Hepatocyte (in vitro differentiated cells): ENCODE data around the gene CDH18. TPM values are rescaled to one million over a fixed set of nuclear protein-coding genes. Genes with fewer than 3 reads are reported as not detected.

Experiments
- DNase-seq: peaks from one replicate; pipeline ENCODE4 v3.0.0-alpha.2; 2016; ENCODE audit warnings: low spot score
- H2AFZ ChIP-seq: fragments of 200-600 bp; sonication (generic); 2 replicates; pipeline ENCODE4 v1.6.0; 2016; ENCODE audit warnings: antibody characterized with exemption, mild to moderate bottlenecking
- H3K27ac ChIP-seq: fragments of 200-600 bp; sonication (generic); 2 replicates; pipeline ENCODE4 v1.5.1; 2016; ENCODE audit warnings: mild to moderate bottlenecking
- H3K27me3 ChIP-seq: fragments of 200-600 bp; sonication (generic); 2 replicates; pipeline ENCODE4 v1.6.1; 2016
- H3K36me3 ChIP-seq: fragments of 200-600 bp; sonication (generic); replicated peaks from 2 replicates; pipeline ENCODE4 v1.5.1; 2016; ENCODE audit warnings: low read depth; ENCODE audit not compliant: insufficient read depth
- H3K4me1 ChIP-seq: fragments of 200-600 bp; sonication (generic); 2 replicates; pipeline ENCODE4 v1.5.1; 2016; ENCODE audit warnings: mild to moderate bottlenecking, moderate library complexity; ENCODE audit not compliant: insufficient read depth
- H3K4me2 ChIP-seq: fragments of 200-600 bp; sonication (generic); 2 replicates; pipeline ENCODE4 v1.6.0; 2016
- H3K4me3 ChIP-seq: fragments of 200-600 bp; sonication (generic); 2 replicates; pipeline ENCODE4 v1.5.1; 2016; ENCODE audit warnings: mild to moderate bottlenecking
- H3K79me2 ChIP-seq: fragments of 200-600 bp; sonication (generic); 2 replicates; pipeline ENCODE4 v1.6.0; 2017; ENCODE audit warnings: mild to moderate bottlenecking
- H3K9me2 ChIP-seq: fragments of 200-600 bp; sonication (generic); replicated peaks from 2 replicates; pipeline ENCODE4 v1.6.0; 2017; ENCODE audit warnings: mild to moderate bottlenecking; ENCODE audit not compliant: insufficient read depth
- H3K9me3 ChIP-seq: fragments of 200-600 bp; sonication (generic); 2 replicates; pipeline ENCODE4 v1.5.1; 2016; ENCODE audit warnings: low read depth, mild to moderate bottlenecking
- H4K20me1 ChIP-seq: fragments of 200-600 bp; sonication (generic); 2 replicates; pipeline ENCODE4 v1.6.0; 2016; ENCODE audit warnings: mild to moderate bottlenecking; ENCODE audit not compliant: insufficient read depth, poor library complexity, severe bottlenecking
- EZH2 ChIP-seq: fragments of 200-600 bp; sonication (generic); IDR thresholded peaks from 2 replicates; pipeline ENCODE4 v1.6.1; 2016; ENCODE audit warnings: antibody characterized with exemption, mild to moderate bottlenecking, borderline replicate concordance
- EZH2phosphoT487 ChIP-seq: fragments of 200-600 bp; sonication (generic); IDR thresholded peaks from one replicate; pipeline ENCODE4 v1.6.1; 2018; ENCODE audit warnings: antibody characterized with exemption, mild to moderate bottlenecking, low read depth, moderate library complexity; ENCODE audit not compliant: unreplicated experiment, severe bottlenecking
- WGBS: methylation state at CpG from one replicate; pipeline ENCODE4 v1.1.6; 2016; ENCODE audit warnings: low lambda C conversion rate; ENCODE audit errors: missing lambda C conversion rate; 5-methylcytosine and 5-hydroxymethylcytosine counted together
- polyA plus RNA-seq: library from polyadenylated mRNA; unstranded; fragments of >200 nt; fragmentation: Nextera tagmentation; extraction: Ambion mirVana; gene quantifications from 2 replicates; pipeline ENCODE4 v1.2.1, GENCODE V29; 2016
- total RNA-seq: library from RNA; depleted of rRNA; stranded (reverse); fragments of >200 nt; gene quantifications from 2 replicates; pipeline ENCODE4 v1.2.3, GENCODE V29; 2014
- TF ChIP-seq, protein P1 (sequence below): fragments of 200-600 bp; sonication (generic); IDR thresholded peaks from 2 replicates; pipeline ENCODE4 v1.5.1; 2016; ENCODE audit warnings: antibody characterized with exemption, mild to moderate bottlenecking; ENCODE audit not compliant: poor library complexity

Gene CDH18
- total and polyA plus RNA-seq, 2 experiments from 2014 or later: 0.71 to 1.5 TPM

DNA sequence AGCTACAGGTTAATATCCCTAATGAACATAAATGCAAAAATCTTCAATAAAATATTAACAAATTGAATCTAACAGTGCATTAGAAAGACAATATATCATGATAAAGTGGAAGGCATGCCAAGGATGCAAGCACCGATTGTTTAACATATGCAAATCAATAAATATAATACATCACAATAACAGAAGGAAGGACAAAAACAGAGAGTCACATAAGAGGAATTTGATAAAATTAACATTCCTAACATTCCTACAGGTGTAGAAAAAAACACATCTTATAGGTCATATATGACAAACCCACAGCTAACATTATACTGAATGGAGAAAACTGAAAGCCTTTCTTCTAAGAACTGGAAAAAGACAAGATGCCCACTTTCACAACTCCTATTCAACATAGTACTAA lies 297.0 kb downstream of the CDH18 start:
- no peaks in the 10 kb centered on the region for H3K36me3 ChIP-seq
- H3K4me3 ChIP-seq: no peak overlapping the region
- no peaks in the 10 kb centered on the region for H3K9me3 ChIP-seq
- no peaks in the 10 kb centered on the region for H4K20me1 ChIP-seq
- TF ChIP-seq, protein P1, sequence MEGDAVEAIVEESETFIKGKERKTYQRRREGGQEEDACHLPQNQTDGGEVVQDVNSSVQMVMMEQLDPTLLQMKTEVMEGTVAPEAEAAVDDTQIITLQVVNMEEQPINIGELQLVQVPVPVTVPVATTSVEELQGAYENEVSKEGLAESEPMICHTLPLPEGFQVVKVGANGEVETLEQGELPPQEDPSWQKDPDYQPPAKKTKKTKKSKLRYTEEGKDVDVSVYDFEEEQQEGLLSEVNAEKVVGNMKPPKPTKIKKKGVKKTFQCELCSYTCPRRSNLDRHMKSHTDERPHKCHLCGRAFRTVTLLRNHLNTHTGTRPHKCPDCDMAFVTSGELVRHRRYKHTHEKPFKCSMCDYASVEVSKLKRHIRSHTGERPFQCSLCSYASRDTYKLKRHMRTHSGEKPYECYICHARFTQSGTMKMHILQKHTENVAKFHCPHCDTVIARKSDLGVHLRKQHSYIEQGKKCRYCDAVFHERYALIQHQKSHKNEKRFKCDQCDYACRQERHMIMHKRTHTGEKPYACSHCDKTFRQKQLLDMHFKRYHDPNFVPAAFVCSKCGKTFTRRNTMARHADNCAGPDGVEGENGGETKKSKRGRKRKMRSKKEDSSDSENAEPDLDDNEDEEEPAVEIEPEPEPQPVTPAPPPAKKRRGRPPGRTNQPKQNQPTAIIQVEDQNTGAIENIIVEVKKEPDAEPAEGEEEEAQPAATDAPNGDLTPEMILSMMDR: no peak
- TF ChIP-seq EZH2 (no peak), EZH2phosphoT487 (no peak)
- no peak for DNase-seq
- no peak overlapping the region for H3K27ac ChIP-seq
- no peaks in the 10 kb centered on the region for H3K27me3 ChIP-seq
- H2AFZ ChIP-seq: no peak overlapping the region
- no peaks in the 10 kb centered on the region for H3K4me1 ChIP-seq
- no peaks in the 10 kb centered on the region for H3K79me2 ChIP-seq
- 92% methylated on average over 1 of the region's 1 CpG for WGBS
- H3K9me2 ChIP-seq: no peaks in the 10 kb centered on the region
- H3K4me2 ChIP-seq: no peak overlapping the region

DNA sequence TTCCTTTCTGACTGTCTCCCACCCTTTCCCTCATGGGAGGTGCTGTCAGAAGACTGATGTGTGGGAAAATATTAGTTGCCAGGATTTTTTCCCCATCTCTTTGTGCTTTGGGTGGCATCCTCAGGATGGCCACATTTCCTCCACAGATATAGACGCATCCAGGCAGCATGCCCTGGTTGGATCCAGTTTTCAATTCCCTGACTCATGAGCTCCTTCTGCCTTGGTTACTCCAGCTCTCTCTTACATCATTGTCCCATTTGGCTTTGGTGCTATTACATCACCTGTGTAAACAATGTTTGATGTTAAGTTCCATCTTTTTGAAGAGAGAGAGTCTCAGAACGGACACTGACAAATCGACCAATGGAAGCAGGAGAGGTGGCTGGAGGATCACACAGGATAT lies 302.5 kb downstream of the CDH18 start:
- no peak for DNase-seq
- H4K20me1 ChIP-seq: no peaks in the 10 kb centered on the region
- no peaks in the 10 kb centered on the region for H3K27me3 ChIP-seq
- no peaks in the 10 kb centered on the region for H3K9me2 ChIP-seq
- TF ChIP-seq, protein P1: no peak
- no peak for TF ChIP-seq EZH2phosphoT487
- no peak for TF ChIP-seq EZH2
- no peak overlapping the region for H3K4me2 ChIP-seq
- no peaks in the 10 kb centered on the region for H3K36me3 ChIP-seq
- H3K9me3 ChIP-seq: no peaks in the 10 kb centered on the region
- 98% methylated on average over 3 of the region's 3 CpGs for WGBS
- H3K79me2 ChIP-seq: no peaks in the 10 kb centered on the region
- H2AFZ ChIP-seq: no peak overlapping the region
- H3K4me1 ChIP-seq: no peaks in the 10 kb centered on the region
- no peak overlapping the region for H3K4me3 ChIP-seq
- H3K27ac ChIP-seq: no peak overlapping the region

DNA sequence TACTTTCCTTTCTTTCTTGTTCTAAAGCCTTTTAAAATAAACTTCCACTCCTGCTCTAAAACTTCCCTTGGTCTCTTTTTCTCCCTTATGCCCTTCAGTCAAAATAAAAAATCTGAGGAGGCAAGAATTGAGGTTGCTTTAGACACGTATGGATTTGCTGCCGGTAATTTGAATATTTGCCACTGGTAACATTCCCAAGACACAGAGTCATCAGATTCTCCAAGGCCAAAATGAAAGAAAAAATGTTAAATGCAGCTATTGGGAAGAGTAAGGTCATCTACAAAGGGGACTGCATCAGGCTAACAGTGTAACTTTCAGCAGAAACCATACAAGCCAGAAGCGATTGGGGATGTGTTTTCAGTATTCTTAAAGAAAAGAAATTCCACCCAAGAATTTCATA lies 311.1 kb downstream of the CDH18 start:
- Histone ChIP-seq H2AFZ (no peak overlapping the region), H4K20me1 (no peaks in the 10 kb centered on the region), H3K27ac (no peak overlapping the region), H3K4me3 (no peak overlapping the region), H3K9me2 (no peaks in the 10 kb centered on the region), H3K9me3 (no peaks in the 10 kb centered on the region), H3K4me1 (no peaks in the 10 kb centered on the region), H3K4me2 (no peak overlapping the region), H3K27me3 (no peaks in the 10 kb centered on the region), H3K36me3 (no peaks in the 10 kb centered on the region), H3K79me2 (no peaks in the 10 kb centered on the region)
- no peak for TF ChIP-seq EZH2phosphoT487
- TF ChIP-seq, protein P1: no peak
- TF ChIP-seq EZH2: no peak
- WGBS: 93% methylated on average over 3 of the region's 3 CpGs
- DNase-seq: no peak

DNA sequence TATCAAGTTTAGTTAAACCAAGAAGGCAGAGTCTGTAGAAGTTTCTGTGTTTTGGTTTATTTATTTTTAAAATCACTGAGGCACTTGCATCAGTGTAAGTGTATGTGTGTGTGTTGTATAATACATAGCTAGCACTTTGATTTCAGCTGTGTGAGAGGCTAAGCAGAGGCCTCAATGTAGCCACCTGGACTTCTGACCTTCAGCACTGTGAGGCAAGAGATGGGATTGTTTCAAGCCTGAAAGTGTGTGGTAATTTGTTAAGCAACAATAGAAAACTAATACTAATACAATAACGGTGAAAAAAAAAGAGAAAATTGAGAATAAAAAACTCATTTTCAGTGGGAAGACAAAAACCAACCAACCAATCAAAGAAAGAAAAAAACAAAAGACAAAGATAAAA lies 327.3 kb downstream of the CDH18 start:
- Histone ChIP-seq H2AFZ (no peak overlapping the region), H3K27me3 (no peaks in the 10 kb centered on the region), H3K4me1 (no peaks in the 10 kb centered on the region), H3K9me3 (no peaks in the 10 kb centered on the region), H3K9me2 (no peaks in the 10 kb centered on the region), H4K20me1 (no peaks in the 10 kb centered on the region), H3K79me2 (no peaks in the 10 kb centered on the region), H3K4me3 (no peak overlapping the region), H3K36me3 (no peaks in the 10 kb centered on the region), H3K4me2 (no peak overlapping the region), H3K27ac (no peak overlapping the region)
- TF ChIP-seq EZH2 (no peak), EZH2phosphoT487 (no peak)
- TF ChIP-seq, protein P1: no peak
- no peak for DNase-seq
- WGBS: 65% methylated on average over 1 of the region's 1 CpG
